ENCODE results near the gene MRGPRX4.
A peak's percentile ranks its signal among the peaks of the same experiment; 100 is the strongest.
"Not testable (repeated sequence)": the region's sequence is repeated elsewhere in the genome, so short reads cannot be mapped to it uniquely, and the experiment has no call there.

Gene MRGPRX4

GRCh38 chr11:18191376-18191775, 18.7 kb downstream of the MRGPRX4 start:
- no peak overlapping the region for H3K4me3 ChIP-seq (ENCODE audit: low read depth, low read length)
- no peak for TF ChIP-seq CTCF (conservative IDR thresholded peaks at IDR 0.05; ENCODE audit: low read depth, low read length)
- DNase-seq (ENCODE audit: low read depth), result peak; percentile 50

- H3K4me3 ChIP-seq (ENCODE audit: low read depth, low read length), result no peak overlapping the region
- no peak for DNase-seq (ENCODE audit: low read depth)
- no peak for TF ChIP-seq CTCF (conservative IDR thresholded peaks at IDR 0.05; ENCODE audit: low read depth, low read length)
Measured at GRCh38 chr11:18193010-18193409, 20.4 kb downstream of the MRGPRX4 start.

GRCh38 chr11:18196532-18196931, 23.9 kb downstream of the MRGPRX4 start:
- H3K4me3 ChIP-seq (ENCODE audit: low read depth, low read length), result no peak overlapping the region
- no peak for DNase-seq (ENCODE audit: low read depth)
- no peak for TF ChIP-seq CTCF (conservative IDR thresholded peaks at IDR 0.05; ENCODE audit: low read depth, low read length)

- H3K4me3 ChIP-seq (ENCODE audit: low read depth, low read length); DNase-seq (ENCODE audit: low read depth): not testable (repeated sequence)
Measured at GRCh38 chr11:18197738-18198137, 25.1 kb downstream of the MRGPRX4 start.

GRCh38 chr11:18203723-18204122, 31.1 kb downstream of the MRGPRX4 start:
- peak; percentile 73 for TF ChIP-seq CTCF (conservative IDR thresholded peaks at IDR 0.05; ENCODE audit: low read depth, low read length)
- peak; percentile 52 for DNase-seq (ENCODE audit: low read depth)
- H3K4me3 ChIP-seq (ENCODE audit: low read depth, low read length), result no peak overlapping the region

- TF ChIP-seq CTCF (conservative IDR thresholded peaks at IDR 0.05; ENCODE audit: low read depth, low read length), result no peak
- no peak overlapping the region for H3K4me3 ChIP-seq (ENCODE audit: low read depth, low read length)
- DNase-seq (ENCODE audit: low read depth), result no peak
Measured at GRCh38 chr11:18204220-18204619, 31.6 kb downstream of the MRGPRX4 start.

GRCh38 chr11:18204771-18205170, 32.1 kb downstream of the MRGPRX4 start:
- no peak for TF ChIP-seq CTCF (conservative IDR thresholded peaks at IDR 0.05; ENCODE audit: low read depth, low read length)
- no peak for DNase-seq (ENCODE audit: low read depth)

GRCh38 chr11:18209058-18209457, 36.4 kb downstream of the MRGPRX4 start:
- TF ChIP-seq CTCF (conservative IDR thresholded peaks at IDR 0.05; ENCODE audit: low read depth, low read length), result no peak
- H3K4me3 ChIP-seq (ENCODE audit: low read depth, low read length), result no peak overlapping the region
- DNase-seq (ENCODE audit: low read depth), result no peak

More at GRCh38 chr11:18204771-18205170, 32.1 kb downstream of the MRGPRX4 start:
- H3K4me3 ChIP-seq (ENCODE audit: low read depth, low read length), result no peak overlapping the region
